ENCODE data around the gene APBA2. TPM values are rescaled to one million over a fixed set of nuclear protein-coding genes. Genes with fewer than 3 reads are reported as not detected.
A peak's percentile ranks its signal among the peaks of the same experiment; 100 is the strongest.

The APBA2 gene
- total and polyA plus RNA-seq, 2 of the 13 experiments (the other 11 are each of a cell fraction or from before 2014, with no cell fraction given): 0.62 to 2.3 TPM

- Histone ChIP-seq H3K36me3 (replicated peaks in 1 of 2; ENCODE audit: control insufficient read depth in 1 of 2, insufficient read depth in 2 of 2, low read length in 2 of 2) (no peaks in the 10 kb centered on the region), H3K4me3 (replicated peaks in 1 of 3; ENCODE audit: insufficient read depth in 1 of 3, low read depth in 2 of 3, low read length in 3 of 3) (no peak overlapping the region), H3K79me2 (ENCODE audit: insufficient read depth, low read length) (no peaks in the 10 kb centered on the region), H4K20me1 (ENCODE audit: insufficient read depth, low read length) (no peaks in the 10 kb centered on the region), H3K4me2 (ENCODE audit: low read depth, low read length) (no peak overlapping the region), H3K27ac (ENCODE audit: extremely low read length, insufficient read depth, low read length) (no peak overlapping the region), H3K9ac (ENCODE audit: insufficient read depth, low read depth, low read length) (no peak overlapping the region), H3K4me1 (ENCODE audit: insufficient read depth, low read length) (no peaks in the 10 kb centered on the region), H3K27me3 (ENCODE audit: control insufficient read depth in 1 of 2, insufficient read depth in 2 of 2, low read length in 2 of 2) (no peaks in the 10 kb centered on the region), H2AFZ (ENCODE audit: low read length) (no peak overlapping the region), H3K9me3 (ENCODE audit: low read length) (no peaks in the 10 kb centered on the region)
- DNase-seq (ENCODE audit: low spot score) (no peak), ATAC-seq (no peak), FAIRE-seq (no peak)
- WGBS (ENCODE audit: low lambda C conversion rate): 76% methylated on average over 5 of the region's 10 CpGs
- intact Hi-C loops (cut with micrococcal nuclease; ENCODE audit: unreplicated experiment): no loop called here
- POLR2A ChIA-PET: no interaction called here
- no TSS peak for BruUV-seq (replicated peaks)
- CTCF ChIA-PET (ENCODE audit: low intra/inter-chr PET ratio, low total read pairs): no interaction called here
- in situ Hi-C loops (cut with HindIII; ENCODE audit: extremely low pct_ligation_motif_present, low pct_unique_long_range_greater_than_20kb): no loop called here
- no peak for TF ChIP-seq SNAPC2 (CRISPR knock-in tag; IDR thresholded peaks at IDR 0.05)
Measured at GRCh38 chr15:29081781-29082180, 196.0 kb downstream of the APBA2 start.

DNA sequence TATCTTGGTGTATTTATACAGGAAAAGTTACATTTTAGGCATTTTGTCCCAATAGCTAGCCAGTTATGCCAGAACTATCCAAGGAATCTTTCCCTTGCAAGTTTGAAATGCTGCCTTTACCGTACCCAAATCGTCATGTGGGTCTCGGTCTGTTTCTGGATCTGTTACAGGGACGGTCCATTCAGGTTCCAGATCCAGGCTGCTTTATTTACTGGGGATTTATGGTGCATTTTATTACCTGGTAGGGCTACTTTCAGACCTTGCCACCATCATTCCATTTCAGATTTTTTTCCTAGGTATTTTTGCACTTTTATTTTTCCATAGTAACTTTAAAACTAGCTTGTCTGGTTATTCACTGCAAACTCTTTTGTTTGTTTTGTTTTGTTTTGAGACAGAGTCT, 197.4 kb downstream of the APBA2 start:
- 97% methylated on average over 4 of the region's 4 CpGs for WGBS (ENCODE audit: low lambda C conversion rate)
- Histone ChIP-seq H3K4me3 (replicated peaks in 1 of 3; ENCODE audit: insufficient read depth in 1 of 3, low read depth in 2 of 3, low read length in 3 of 3) (no peak overlapping the region), H3K9ac (ENCODE audit: insufficient read depth, low read depth, low read length) (no peak overlapping the region), H3K4me2 (ENCODE audit: low read depth, low read length) (no peak overlapping the region), H2AFZ (ENCODE audit: low read length) (no peak overlapping the region), H4K20me1 (ENCODE audit: insufficient read depth, low read length) (no peaks in the 10 kb centered on the region), H3K9me3 (ENCODE audit: low read length) (no peaks in the 10 kb centered on the region), H3K36me3 (replicated peaks in 1 of 2; ENCODE audit: control insufficient read depth in 1 of 2, insufficient read depth in 2 of 2, low read length in 2 of 2) (no peaks in the 10 kb centered on the region), H3K27me3 (ENCODE audit: control insufficient read depth in 1 of 2, insufficient read depth in 2 of 2, low read length in 2 of 2) (no peaks in the 10 kb centered on the region), H3K79me2 (ENCODE audit: insufficient read depth, low read length) (no peaks in the 10 kb centered on the region), H3K27ac (ENCODE audit: extremely low read length, insufficient read depth, low read length) (no peak overlapping the region), H3K4me1 (ENCODE audit: insufficient read depth, low read length) (no peaks in the 10 kb centered on the region)
- BruUV-seq (replicated peaks): no TSS peak
- ATAC-seq (no peak), DNase-seq (ENCODE audit: low spot score) (no peak), FAIRE-seq (no peak)
- CTCF ChIA-PET (ENCODE audit: low intra/inter-chr PET ratio, low total read pairs): no interaction called here
- TF ChIP-seq ZNF431 (CRISPR knock-in tag; IDR thresholded peaks at IDR 0.05; ENCODE audit: borderline replicate concordance, low read depth) (no peak), NFKB2 (CRISPR knock-in tag; IDR thresholded peaks at IDR 0.05; ENCODE audit: borderline replicate concordance) (no peak)
- intact Hi-C loops (cut with micrococcal nuclease; ENCODE audit: unreplicated experiment): no loop called here
- POLR2A ChIA-PET: no interaction called here
- in situ Hi-C loops (cut with HindIII; ENCODE audit: extremely low pct_ligation_motif_present, low pct_unique_long_range_greater_than_20kb): no loop called here

GRCh38 chr15:29083858-29084257, 198.1 kb downstream of the APBA2 start:
- Histone ChIP-seq H3K9ac (ENCODE audit: insufficient read depth, low read depth, low read length) (no peak overlapping the region), H3K79me2 (ENCODE audit: insufficient read depth, low read length) (no peaks in the 10 kb centered on the region), H3K9me3 (ENCODE audit: low read length) (no peaks in the 10 kb centered on the region), H3K4me1 (ENCODE audit: insufficient read depth, low read length) (no peaks in the 10 kb centered on the region), H3K4me3 (replicated peaks in 1 of 3; ENCODE audit: insufficient read depth in 1 of 3, low read depth in 2 of 3, low read length in 3 of 3) (no peak overlapping the region), H3K36me3 (replicated peaks in 1 of 2; ENCODE audit: control insufficient read depth in 1 of 2, insufficient read depth in 2 of 2, low read length in 2 of 2) (no peaks in the 10 kb centered on the region), H3K4me2 (ENCODE audit: low read depth, low read length) (no peak overlapping the region), H4K20me1 (ENCODE audit: insufficient read depth, low read length) (no peaks in the 10 kb centered on the region), H3K27ac (ENCODE audit: extremely low read length, insufficient read depth, low read length) (no peak overlapping the region), H3K27me3 (ENCODE audit: control insufficient read depth in 1 of 2, insufficient read depth in 2 of 2, low read length in 2 of 2) (no peaks in the 10 kb centered on the region), H2AFZ (ENCODE audit: low read length) (no peak overlapping the region)
- POLR2A ChIA-PET: no interaction called here
- CTCF ChIA-PET (ENCODE audit: low intra/inter-chr PET ratio, low total read pairs): no interaction called here
- peak; percentile 23; the same call in 1 of the 2 replicates for TF ChIP-seq MAFF (IDR thresholded peaks at IDR 0.05; ENCODE audit: low read depth, low read length)
- TF ChIP-seq MAFK (conservative IDR thresholded peaks at IDR 0.05 in 1 of 2, IDR thresholded peaks at IDR 0.05 in 1 of 2; ENCODE audit: low read length in 2 of 2): 0 out of 4 replicates have a peak, but pooled peaks of 1 of the 2 experiments have one; percentile 1
- no peak for TF ChIP-seq HNRNPH1 (optimal IDR thresholded peaks at IDR 0.05; ENCODE audit: low read depth, low read length)
- intact Hi-C loops (cut with micrococcal nuclease; ENCODE audit: unreplicated experiment) (no loop called here), in situ Hi-C loops (cut with HindIII; ENCODE audit: extremely low pct_ligation_motif_present, low pct_unique_long_range_greater_than_20kb) (no loop called here)
- ATAC-seq: no peak
- FAIRE-seq: no peak
- WGBS (ENCODE audit: low lambda C conversion rate): 57% methylated on average over 2 of the region's 2 CpGs
- no TSS peak for BruUV-seq (replicated peaks)
- no peak for DNase-seq (ENCODE audit: low spot score)

All from HepG2 (cell line).